Epithelial cell of proximal tubule (primary cell): Measurements from ENCODE around the gene ZNF547. TPM values are rescaled to one million over a fixed set of nuclear protein-coding genes. Genes with fewer than 3 reads are reported as not detected.

ENCODE experiments used
- DNase-seq: peaks from one replicate; pipeline ENCODE4 v3.0.0-alpha.2; 2011; ENCODE audit warnings: low read depth
- H3K4me3 ChIP-seq: 2 replicates; pipeline ENCODE4 v1.5.1; 2011; ENCODE audit warnings: low read depth, mild to moderate bottlenecking, low read length
- total RNA-seq: library from RNA; depleted of rRNA; stranded (reverse); fragments of >200 nt; gene quantifications from 2 replicates; pipeline ENCODE4 v1.2.3, GENCODE V29; 2015
- TF ChIP-seq, protein P1 (sequence below): conservative IDR thresholded peaks from 2 replicates; pipeline ENCODE4 v1.5.1; 2012; ENCODE audit warnings: low read depth, mild to moderate bottlenecking, low read length

The ZNF547 gene
- total RNA-seq, 1 donor from 2014 or later: 1.3 TPM

DNA sequence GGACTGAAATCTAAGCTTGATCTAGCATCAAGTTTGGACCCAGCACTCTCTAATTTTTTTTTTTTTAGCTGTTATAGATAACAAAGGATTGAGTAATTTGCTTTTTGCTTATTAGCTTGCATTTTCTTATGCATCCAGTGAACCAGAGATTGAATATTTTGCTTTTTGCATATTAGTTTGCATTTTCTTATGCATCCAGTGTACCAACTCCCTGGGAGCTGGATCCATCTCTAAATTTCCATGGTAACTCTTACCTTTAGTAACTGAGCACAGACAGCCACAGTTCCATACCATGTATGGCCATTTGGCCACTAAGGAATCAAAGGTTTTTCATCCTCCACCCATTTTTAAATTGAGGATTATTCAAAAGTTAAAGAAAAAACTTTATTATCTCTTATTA lies 17.6 kb downstream of the ZNF547 start:
- TF ChIP-seq, protein P1, sequence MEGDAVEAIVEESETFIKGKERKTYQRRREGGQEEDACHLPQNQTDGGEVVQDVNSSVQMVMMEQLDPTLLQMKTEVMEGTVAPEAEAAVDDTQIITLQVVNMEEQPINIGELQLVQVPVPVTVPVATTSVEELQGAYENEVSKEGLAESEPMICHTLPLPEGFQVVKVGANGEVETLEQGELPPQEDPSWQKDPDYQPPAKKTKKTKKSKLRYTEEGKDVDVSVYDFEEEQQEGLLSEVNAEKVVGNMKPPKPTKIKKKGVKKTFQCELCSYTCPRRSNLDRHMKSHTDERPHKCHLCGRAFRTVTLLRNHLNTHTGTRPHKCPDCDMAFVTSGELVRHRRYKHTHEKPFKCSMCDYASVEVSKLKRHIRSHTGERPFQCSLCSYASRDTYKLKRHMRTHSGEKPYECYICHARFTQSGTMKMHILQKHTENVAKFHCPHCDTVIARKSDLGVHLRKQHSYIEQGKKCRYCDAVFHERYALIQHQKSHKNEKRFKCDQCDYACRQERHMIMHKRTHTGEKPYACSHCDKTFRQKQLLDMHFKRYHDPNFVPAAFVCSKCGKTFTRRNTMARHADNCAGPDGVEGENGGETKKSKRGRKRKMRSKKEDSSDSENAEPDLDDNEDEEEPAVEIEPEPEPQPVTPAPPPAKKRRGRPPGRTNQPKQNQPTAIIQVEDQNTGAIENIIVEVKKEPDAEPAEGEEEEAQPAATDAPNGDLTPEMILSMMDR: no peak
- DNase-seq: no peak
- no peak overlapping the region for H3K4me3 ChIP-seq

DNA sequence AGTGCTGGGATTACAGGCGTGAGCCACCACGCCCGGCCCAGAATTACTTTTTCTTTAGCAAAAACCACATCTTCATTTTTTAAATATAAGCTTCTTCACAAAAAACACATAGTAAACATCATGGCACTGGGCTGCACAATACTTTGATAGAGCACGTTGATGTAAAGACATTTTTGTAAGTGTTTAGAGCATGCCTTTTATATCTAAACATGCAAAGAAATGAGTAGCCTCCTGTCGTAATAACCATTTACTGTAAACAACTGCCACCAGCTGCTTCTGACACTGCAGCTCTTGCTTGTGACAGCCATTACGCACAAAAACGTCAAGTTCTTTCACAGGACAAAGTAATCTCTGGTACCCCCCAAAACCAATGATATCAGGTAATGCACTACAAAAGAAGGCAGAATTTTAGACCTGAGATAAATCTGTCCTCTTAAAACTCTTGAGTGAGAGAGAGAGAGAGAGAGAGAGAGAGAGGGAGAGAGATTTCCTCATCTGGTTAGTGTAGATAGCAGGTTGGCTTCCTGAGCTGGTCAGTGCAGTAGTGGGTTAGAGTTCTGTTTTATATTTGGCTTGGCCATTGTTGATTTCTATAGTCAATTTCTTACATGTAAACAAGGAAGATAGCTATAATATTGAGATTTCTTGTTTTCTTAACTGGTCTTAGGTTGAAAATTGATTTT lies 19.6 kb downstream of the ZNF547 start:
- TF ChIP-seq, protein P1: no peak
- no peak overlapping the region for H3K4me3 ChIP-seq
- no peak for DNase-seq

DNA sequence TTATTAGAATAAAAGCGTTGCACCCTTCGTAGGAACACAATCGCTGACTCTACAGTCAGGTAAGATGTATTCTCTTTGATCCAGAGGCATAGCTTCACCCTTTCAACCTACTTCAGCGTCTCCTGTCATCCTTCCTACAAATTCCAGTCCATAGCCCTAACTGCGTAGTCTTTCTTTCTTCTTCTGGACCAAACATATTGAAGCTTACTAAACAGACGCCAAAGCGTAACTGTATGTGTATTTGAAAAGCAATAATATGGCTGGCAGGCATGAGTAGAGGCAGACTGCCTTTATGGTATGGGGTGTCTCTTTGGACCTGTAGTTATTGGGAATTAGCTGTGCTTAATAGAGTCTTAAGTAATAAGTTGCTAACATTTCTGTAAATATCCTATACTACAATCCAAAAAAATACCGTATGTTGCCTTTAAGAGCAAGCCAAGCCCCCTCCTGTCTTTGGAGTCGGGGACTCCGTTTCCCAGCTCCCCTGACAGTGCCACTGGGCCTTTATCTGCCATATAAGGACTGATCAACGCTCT lies 25.9 kb downstream of the ZNF547 start:
- H3K4me3 ChIP-seq: peak overlapping the region; percentile 90
- TF ChIP-seq, protein P1: no peak
- DNase-seq: no peak

DNA sequence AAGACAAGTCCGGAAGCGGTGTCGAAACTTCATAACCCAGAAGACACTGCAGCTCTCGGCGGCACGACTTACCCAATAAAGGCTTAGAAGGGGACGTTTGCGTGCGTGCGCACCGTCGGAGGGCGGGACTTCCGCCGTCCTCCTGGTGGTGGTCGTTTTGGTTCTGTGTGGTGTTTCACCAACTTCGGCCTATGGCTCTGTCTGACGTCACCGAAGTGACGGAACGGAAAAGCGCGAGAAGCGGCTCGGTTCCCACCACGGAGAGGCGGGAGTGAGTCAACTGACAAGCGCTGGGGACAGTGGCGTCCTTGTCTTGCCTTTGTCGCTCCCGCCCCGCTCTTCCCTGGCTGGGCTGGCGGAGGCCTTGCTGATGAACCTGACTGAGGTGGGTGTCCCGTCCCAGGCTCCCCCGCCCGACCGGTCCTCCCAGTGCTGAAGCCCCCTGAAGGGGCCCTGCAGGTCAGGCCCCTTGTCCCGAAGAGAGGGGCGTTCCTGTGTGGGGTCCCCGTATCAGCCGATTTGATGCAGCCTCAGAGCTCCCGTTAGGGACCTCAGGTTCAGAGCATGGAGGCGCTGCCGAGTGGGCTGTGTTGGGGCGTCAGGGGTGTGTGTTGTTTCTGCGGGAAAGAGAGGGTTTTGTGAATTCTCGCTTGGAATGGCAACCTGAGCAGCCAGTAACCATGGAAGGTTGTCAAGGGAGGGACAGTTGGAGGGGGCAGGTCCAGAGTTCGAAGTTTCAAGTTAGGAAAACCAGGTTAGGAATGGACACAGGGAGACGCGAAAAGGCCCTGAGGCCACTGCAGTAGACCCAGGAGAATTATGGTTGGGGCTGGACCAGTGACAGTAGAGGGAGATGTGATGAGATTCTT lies 26.6 kb downstream of the ZNF547 start, which contains the start of gene ZNF548:
ZNF548 (plus strand) TSS at position 125 of the 869 bp plus-strand sequence; CDS start at position 371, 246 bp downstream.
- H3K4me3 ChIP-seq: peak within 1 kb of the TSS; percentile 90
- peak; percentile 91 for DNase-seq
- TF ChIP-seq, protein P1: peak; percentile 16

DNA sequence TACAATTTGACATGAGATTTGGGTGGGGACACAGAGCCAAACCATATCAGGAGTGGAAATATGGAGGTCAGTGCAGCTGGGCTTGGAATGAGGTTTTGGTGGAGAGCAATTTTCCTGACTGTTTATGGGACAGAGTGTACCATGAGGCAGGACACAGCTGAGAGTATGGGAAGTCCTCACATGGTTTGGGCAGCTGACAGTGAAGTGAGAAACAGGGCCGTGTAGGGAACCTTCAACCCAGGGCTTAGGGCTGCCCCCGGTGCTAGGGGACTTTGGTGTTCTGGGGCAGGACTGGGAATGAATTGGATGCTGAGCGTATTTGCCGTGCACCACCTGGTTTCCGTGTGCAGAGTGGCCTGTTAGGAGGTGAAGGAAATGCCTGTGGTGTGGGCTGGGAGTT lies 32.4 kb downstream of the ZNF547 start:
- no peak for DNase-seq
- TF ChIP-seq, protein P1: no peak
- no peak overlapping the region for H3K4me3 ChIP-seq

DNA sequence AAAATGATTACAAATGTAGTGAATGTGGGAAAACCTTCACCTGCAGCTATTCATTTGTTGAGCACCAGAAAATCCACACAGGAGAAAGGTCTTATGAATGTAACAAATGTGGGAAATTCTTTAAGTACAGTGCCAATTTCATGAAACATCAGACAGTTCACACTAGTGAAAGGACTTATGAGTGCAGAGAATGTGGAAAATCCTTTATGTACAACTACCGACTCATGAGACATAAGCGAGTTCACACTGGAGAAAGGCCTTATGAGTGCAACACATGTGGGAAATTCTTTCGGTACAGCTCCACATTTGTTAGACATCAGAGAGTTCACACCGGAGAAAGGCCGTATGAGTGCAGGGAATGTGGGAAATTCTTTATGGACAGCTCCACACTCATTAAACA lies 35.5 kb downstream of the ZNF547 start:
- H3K4me3 ChIP-seq: no peak overlapping the region
- TF ChIP-seq, protein P1: no peak
- no peak for DNase-seq
